Activated CD8-positive, alpha-beta T cell treated with anti-CD3 and anti-CD28 coated beads, Interleukin-2, amount 10 ng/mL, durations not matched to agents 7 days and 5 days (primary cell): ENCODE measurements around the gene ACSS3. TPM values are rescaled to one million over a fixed set of nuclear protein-coding genes. Genes with fewer than 3 reads are reported as not detected.

Experiments
- ATAC-seq: fragments of 150-1000 bp; cut with Tn5 transposase; one replicate; pipeline ENCODE4 v1.10.0; 2021; ENCODE audit warnings: moderate library complexity
- CTCF ChIA-PET: fragments of 350-600 bp; sonication (Branson Sonifier 250); formaldehyde crosslinking; loops from one replicate; lab custom pipeline; 2021; ENCODE audit warnings: antibody characterized with exemption; lab: Charles Lee
- POLR2A ChIA-PET: fragments of 350-600 bp; sonication (Branson Sonifier 250); formaldehyde crosslinking; loops from one replicate; lab custom pipeline; 2021; ENCODE audit warnings: antibody characterized with exemption; lab: Charles Lee
- DNase-seq: peaks from one replicate; pipeline ENCODE4 v3.0.0-alpha.2; 2020
- H3K27ac Mint-ChIP-seq: one replicate; pipeline ENCODE4 v1.8.0; 2021; ENCODE audit warnings: mild to moderate bottlenecking, mixed read lengths
- H3K27me3 Mint-ChIP-seq: one replicate; pipeline ENCODE4 v1.8.0; 2021; ENCODE audit warnings: low read depth, mixed read lengths
- H3K36me3 Mint-ChIP-seq: one replicate; pipeline ENCODE4 v1.8.0; 2021; ENCODE audit warnings: low read depth, mixed read lengths
- H3K4me1 Mint-ChIP-seq: one replicate; pipeline ENCODE4 v1.8.0; 2021; ENCODE audit warnings: low read depth, mixed read lengths
- H3K4me3 Mint-ChIP-seq: one replicate; pipeline ENCODE4 v1.8.0; 2021; ENCODE audit warnings: mild to moderate bottlenecking, mixed read lengths
- H3K9me3 Mint-ChIP-seq: one replicate; pipeline ENCODE4 v1.8.0; 2022; ENCODE audit warnings: mixed read lengths; ENCODE audit not compliant: insufficient read depth
- total RNA-seq, 2 experiments: library from RNA; stranded (reverse); gene quantifications; one replicate each; pipeline ENCODE4 v1.2.3, GENCODE V29; 2021

The ACSS3 gene
- total RNA-seq, 2 experiments from 2014 or later: not detected

DNA sequence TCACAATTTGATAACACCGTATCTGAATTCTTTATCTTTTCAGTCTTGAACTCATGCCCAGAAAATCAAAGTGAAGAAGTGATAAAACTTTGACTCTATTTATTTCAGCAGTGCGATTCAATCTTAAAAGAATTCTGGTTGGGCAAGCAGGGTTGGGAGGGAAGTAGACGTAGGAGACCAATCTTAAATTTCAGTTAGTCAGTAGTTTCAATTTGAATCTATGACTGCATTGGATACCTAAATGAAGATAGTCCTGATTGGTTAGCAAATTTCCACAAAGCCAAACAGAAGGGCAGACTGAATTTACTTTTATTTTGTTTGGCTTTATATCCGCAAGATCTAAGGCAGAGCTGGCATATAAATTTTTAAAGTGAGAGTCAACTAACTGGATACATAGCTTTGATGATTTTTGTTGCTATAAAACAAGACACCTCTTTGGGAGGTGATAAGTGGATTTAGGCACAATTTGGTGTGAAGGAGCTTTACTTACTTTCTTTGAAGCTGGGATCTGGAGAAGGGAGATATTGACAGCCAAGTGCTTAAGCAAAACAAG is 2.6 kb downstream of the ACSS3 start:
- Mint-ChIP-seq H3K4me1 (no peaks in the 10 kb centered on the region), H3K36me3 (no peaks in the 10 kb centered on the region), H3K27me3 (peaks cover 7% of the 10 kb centered on the region), H3K27ac (no peak overlapping the region), H3K9me3 (peaks cover 8% of the 10 kb centered on the region), H3K4me3 (no peak overlapping the region)
- DNase-seq: no peak
- ATAC-seq: no peak
- ChIA-PET CTCF (no interaction called here), POLR2A (no interaction called here)

DNA sequence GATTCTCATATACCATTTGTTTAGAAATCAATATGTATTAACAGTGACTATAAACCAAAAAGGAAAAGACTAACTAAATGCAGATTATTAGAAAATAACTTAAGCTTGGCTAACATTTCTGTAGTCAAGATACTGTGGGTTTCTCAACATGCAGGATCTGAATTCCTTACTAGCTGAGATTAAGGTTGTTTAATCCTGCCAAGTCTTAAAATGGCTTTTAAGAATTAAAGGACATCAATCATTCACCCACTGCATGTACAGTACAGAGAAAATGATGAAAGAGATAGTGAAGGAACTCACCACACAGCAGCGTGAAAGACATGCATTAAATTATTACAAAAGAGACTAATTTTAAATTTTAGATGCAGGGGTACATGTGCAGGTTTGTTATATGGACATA is 3.8 kb downstream of the ACSS3 start:
- ChIA-PET CTCF (no interaction called here), POLR2A (no interaction called here)
- peaks cover 5% of the 10 kb centered on the region for H3K9me3 Mint-ChIP-seq
- no peak overlapping the region for H3K27ac Mint-ChIP-seq
- DNase-seq: no peak
- no peaks in the 10 kb centered on the region for H3K36me3 Mint-ChIP-seq
- no peak for ATAC-seq
- no peak overlapping the region for H3K4me3 Mint-ChIP-seq
- H3K4me1 Mint-ChIP-seq: no peaks in the 10 kb centered on the region
- peaks cover 7% of the 10 kb centered on the region for H3K27me3 Mint-ChIP-seq

DNA sequence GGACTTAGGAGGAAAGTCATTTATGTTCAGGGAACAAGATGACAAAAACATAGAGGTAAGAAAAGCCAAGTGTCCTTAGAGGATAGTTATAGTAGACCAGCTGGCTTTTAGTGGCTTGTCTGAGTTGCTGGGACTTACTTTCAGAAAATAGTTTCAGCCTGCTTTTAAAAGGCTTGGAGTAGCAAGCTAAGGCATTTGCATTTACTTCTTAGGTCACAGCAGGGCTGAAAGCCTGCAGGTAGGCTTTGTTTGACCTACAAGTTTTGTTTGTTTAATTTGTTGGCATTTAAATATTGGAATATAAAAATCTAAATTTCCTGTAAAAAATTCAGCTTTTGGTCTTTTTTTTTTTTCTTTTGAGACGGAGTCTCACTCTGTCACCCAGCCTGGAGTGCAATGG is 5.1 kb downstream of the ACSS3 start:
- Mint-ChIP-seq H3K9me3 (no peaks in the 10 kb centered on the region), H3K27me3 (peaks cover 2% of the 10 kb centered on the region), H3K36me3 (no peaks in the 10 kb centered on the region), H3K4me1 (no peaks in the 10 kb centered on the region), H3K27ac (no peak overlapping the region), H3K4me3 (no peak overlapping the region)
- CTCF ChIA-PET: no interaction called here
- ATAC-seq: no peak
- POLR2A ChIA-PET: no interaction called here
- DNase-seq: no peak

DNA sequence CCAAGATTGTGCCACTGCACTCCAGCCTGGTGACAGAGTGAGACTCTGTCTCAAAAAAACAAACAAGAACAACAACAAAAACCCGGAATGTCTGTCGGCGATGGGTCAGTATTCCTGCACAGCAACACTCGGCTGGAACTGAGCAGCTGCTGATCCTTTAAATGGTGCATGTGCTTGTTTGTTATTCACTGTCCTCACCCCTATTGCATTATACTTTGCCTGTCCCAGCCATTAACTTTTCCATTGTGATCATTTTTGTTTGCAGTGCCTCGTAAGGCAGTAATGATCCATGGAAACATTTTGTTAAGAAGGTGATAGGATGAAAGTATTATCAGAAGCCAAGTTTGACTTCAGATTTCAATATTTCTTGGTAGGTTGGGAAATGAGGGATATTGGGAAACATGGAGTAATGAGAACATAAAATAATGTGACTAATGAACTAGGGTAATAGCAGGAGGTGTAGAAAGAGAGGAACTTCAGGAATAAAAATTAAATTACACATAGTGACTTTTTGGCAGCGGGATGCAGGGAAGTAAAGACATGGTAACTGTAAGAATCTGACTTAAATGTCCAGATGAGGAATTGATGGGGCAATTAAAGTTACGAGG is 6.1 kb downstream of the ACSS3 start:
- no peak overlapping the region for H3K27ac Mint-ChIP-seq
- POLR2A ChIA-PET: no interaction called here
- no peak for ATAC-seq
- H3K4me1 Mint-ChIP-seq: no peaks in the 10 kb centered on the region
- peaks cover 2% of the 10 kb centered on the region for H3K27me3 Mint-ChIP-seq
- H3K9me3 Mint-ChIP-seq: no peaks in the 10 kb centered on the region
- H3K4me3 Mint-ChIP-seq: no peak overlapping the region
- CTCF ChIA-PET: no interaction called here
- DNase-seq: no peak
- no peaks in the 10 kb centered on the region for H3K36me3 Mint-ChIP-seq

DNA sequence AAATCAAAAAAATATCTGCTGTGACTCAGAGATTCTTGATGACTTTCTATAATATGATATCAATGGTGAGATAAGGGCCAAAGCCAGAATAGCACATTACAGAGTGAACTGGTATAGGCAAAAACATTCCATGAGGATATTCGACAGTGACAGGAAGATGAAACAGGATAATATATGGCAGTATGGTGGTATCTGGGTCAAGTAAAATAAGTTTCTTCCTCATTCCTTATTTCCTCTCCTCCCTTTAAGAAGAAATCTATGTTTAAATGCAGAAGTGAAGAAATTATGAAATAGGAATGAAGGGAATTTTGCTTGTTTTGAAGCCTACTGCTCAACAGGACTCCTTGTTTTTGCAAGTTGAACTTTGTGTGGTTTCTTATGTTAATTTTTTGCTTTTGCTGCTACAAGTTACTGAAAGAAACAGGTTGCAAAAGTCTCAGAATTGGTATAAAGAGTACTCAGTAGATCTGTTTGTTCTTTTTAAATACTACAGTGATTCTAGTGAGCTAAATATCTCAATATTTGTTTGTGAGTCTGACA is 7.0 kb downstream of the ACSS3 start:
- Mint-ChIP-seq H3K36me3 (no peaks in the 10 kb centered on the region), H3K27me3 (no peaks in the 10 kb centered on the region), H3K27ac (no peak overlapping the region), H3K4me1 (no peaks in the 10 kb centered on the region), H3K9me3 (no peaks in the 10 kb centered on the region), H3K4me3 (no peak overlapping the region)
- ATAC-seq: no peak
- DNase-seq: no peak
- ChIA-PET CTCF (no interaction called here), POLR2A (no interaction called here)

DNA sequence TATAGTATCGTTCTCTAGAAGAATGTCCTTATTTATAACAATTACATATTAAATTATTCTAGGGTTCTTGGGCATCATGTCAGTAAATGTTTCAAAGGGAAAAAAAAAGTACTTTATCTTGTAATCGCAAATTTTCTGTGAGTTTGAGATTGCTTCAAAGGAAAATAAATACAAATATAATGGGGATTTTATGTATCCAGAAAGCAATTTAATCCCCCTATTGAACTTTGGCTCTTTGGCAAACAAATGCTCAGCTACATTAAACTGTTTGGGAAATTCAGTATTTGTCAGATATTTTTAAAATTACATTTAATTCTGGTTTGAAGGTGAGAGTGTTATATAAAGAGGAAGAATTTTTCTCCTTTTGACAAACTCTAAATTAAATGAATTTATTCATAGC is 8.0 kb downstream of the ACSS3 start:
- no peaks in the 10 kb centered on the region for H3K36me3 Mint-ChIP-seq
- no peak for ATAC-seq
- no peak overlapping the region for H3K4me3 Mint-ChIP-seq
- DNase-seq: no peak
- no peaks in the 10 kb centered on the region for H3K9me3 Mint-ChIP-seq
- POLR2A ChIA-PET: no interaction called here
- CTCF ChIA-PET: no interaction called here
- no peak overlapping the region for H3K27ac Mint-ChIP-seq
- no peaks in the 10 kb centered on the region for H3K4me1 Mint-ChIP-seq
- H3K27me3 Mint-ChIP-seq: no peaks in the 10 kb centered on the region

DNA sequence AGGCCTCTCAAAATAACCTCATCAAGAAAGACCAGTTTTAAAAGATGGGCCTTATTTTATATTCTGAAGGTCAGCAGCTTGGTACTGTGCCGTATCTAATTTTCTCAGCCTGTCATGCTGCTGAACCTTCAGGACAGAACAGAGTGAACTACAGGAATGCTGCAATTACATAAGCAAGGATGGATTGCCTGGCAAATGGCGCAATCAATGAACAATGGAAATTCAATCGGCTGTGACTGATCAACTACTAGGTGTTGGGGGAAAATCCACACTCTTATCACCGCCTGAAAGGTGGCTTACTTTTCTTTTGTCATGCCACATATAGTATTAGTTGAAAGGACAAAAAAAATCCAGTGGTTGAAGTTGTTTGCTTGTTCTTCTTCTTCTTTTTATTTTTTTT is 8.5 kb downstream of the ACSS3 start:
- no peak overlapping the region for H3K4me3 Mint-ChIP-seq
- no peaks in the 10 kb centered on the region for H3K9me3 Mint-ChIP-seq
- no peaks in the 10 kb centered on the region for H3K27me3 Mint-ChIP-seq
- no peaks in the 10 kb centered on the region for H3K4me1 Mint-ChIP-seq
- CTCF ChIA-PET: no interaction called here
- DNase-seq: no peak
- ATAC-seq: no peak
- no peaks in the 10 kb centered on the region for H3K36me3 Mint-ChIP-seq
- no peak overlapping the region for H3K27ac Mint-ChIP-seq
- POLR2A ChIA-PET: no interaction called here

DNA sequence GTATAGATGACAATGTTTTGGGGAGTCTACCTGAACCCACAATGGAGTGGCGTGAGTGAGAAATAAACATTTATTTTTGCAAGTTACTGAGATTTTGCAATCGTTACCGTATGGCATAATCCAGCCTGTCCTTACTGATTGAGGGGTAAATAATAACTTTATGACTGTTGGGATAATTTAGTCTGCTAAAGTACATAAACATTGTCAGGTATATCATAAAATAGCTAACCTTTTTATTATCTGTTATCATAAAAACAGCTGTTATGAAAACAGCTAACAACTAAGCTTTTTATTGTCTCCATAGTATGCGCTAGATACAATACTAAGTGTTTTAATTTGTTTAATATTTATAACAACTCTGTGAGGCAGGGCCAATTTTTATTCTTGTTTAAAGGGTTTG is 10.3 kb downstream of the ACSS3 start:
- Mint-ChIP-seq H3K4me1 (no peaks in the 10 kb centered on the region), H3K4me3 (no peak overlapping the region), H3K27me3 (no peaks in the 10 kb centered on the region), H3K27ac (no peak overlapping the region), H3K9me3 (no peaks in the 10 kb centered on the region), H3K36me3 (no peaks in the 10 kb centered on the region)
- ChIA-PET POLR2A (no interaction called here), CTCF (no interaction called here)
- ATAC-seq (no peak), DNase-seq (no peak)

DNA sequence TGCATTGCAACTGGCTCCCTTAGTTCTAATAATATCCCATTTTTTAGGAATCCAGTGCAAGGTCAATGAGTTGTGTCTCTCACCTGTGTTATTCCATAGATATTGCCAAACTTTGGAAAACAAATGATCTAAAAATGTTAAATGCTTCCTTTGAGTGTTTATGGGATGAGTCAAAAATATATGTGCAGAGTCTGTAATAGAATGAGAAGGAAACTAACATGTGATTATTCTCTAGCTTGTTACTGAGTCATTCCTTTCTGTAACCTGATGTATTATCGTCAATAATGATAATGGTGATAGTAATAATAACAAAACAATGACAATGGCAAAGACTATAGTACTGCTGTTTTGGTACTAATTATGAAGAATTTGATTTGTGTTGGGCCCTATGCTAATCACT is 11.5 kb downstream of the ACSS3 start:
- H3K27ac Mint-ChIP-seq: no peak overlapping the region
- DNase-seq (no peak), ATAC-seq (no peak)
- H3K4me3 Mint-ChIP-seq: no peak overlapping the region
- ChIA-PET CTCF (no interaction called here), POLR2A (no interaction called here)
- H3K4me1 Mint-ChIP-seq: no peaks in the 10 kb centered on the region
- H3K9me3 Mint-ChIP-seq: no peaks in the 10 kb centered on the region
- H3K36me3 Mint-ChIP-seq: no peaks in the 10 kb centered on the region
- no peaks in the 10 kb centered on the region for H3K27me3 Mint-ChIP-seq

DNA sequence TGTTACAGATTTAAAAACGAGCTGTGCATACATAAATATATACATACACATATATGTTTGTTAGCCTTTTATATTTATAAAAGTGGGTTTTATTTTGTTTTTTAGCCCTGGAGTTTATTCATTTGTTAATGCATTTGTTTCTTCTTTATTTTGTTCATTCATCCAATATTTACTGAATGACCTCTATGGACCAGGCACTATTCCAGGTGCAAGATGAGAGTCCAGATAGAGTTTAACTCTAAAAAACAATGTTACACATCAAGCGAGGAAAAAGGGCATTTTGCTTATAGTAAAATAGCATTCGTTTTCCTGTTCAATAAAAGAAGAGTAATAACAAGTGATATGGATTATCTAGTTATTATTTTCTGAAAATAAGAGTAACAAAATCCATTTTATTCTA is 14.2 kb downstream of the ACSS3 start:
- no peak for ATAC-seq
- no peaks in the 10 kb centered on the region for H3K27me3 Mint-ChIP-seq
- H3K36me3 Mint-ChIP-seq: no peaks in the 10 kb centered on the region
- no peak overlapping the region for H3K27ac Mint-ChIP-seq
- H3K9me3 Mint-ChIP-seq: no peaks in the 10 kb centered on the region
- DNase-seq: no peak
- CTCF ChIA-PET: no interaction called here
- POLR2A ChIA-PET: no interaction called here
- no peaks in the 10 kb centered on the region for H3K4me1 Mint-ChIP-seq
- H3K4me3 Mint-ChIP-seq: no peak overlapping the region

DNA sequence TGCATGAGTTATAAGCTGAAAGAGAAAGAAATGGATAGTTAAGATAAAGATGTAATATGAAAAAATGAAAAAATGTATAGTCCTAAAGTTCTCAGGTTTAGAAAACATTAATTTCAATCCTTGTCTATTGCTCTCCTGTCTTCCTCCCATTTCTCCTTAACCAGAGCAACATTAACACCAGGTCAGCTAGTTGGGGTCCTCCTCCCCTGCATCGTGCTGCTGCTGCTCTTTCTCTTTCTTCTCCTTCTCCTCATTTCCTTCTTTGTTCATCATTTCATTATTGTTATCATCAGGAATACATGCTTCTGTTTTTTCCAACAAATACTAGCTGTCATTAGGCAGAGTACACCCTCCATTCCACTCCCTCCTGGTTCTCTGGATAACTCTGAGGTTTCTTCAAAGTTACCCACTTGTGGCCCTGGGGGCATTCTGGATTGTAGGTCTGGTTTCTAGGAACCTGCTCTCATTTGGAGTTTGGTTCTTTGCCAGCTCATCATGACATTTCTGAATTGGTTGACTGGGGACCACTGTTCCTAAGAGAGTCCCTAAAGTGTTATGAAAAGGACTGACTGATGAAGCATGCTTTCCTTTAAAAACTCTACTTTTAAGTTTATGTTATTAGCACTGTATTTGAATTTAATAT is 17.0 kb downstream of the ACSS3 start:
- H3K4me1 Mint-ChIP-seq: no peaks in the 10 kb centered on the region
- no peak for DNase-seq
- no peak overlapping the region for H3K4me3 Mint-ChIP-seq
- no peak overlapping the region for H3K27ac Mint-ChIP-seq
- POLR2A ChIA-PET: no interaction called here
- peaks cover 7% of the 10 kb centered on the region for H3K9me3 Mint-ChIP-seq
- H3K27me3 Mint-ChIP-seq: no peaks in the 10 kb centered on the region
- CTCF ChIA-PET: no interaction called here
- ATAC-seq: no peak
- no peaks in the 10 kb centered on the region for H3K36me3 Mint-ChIP-seq

DNA sequence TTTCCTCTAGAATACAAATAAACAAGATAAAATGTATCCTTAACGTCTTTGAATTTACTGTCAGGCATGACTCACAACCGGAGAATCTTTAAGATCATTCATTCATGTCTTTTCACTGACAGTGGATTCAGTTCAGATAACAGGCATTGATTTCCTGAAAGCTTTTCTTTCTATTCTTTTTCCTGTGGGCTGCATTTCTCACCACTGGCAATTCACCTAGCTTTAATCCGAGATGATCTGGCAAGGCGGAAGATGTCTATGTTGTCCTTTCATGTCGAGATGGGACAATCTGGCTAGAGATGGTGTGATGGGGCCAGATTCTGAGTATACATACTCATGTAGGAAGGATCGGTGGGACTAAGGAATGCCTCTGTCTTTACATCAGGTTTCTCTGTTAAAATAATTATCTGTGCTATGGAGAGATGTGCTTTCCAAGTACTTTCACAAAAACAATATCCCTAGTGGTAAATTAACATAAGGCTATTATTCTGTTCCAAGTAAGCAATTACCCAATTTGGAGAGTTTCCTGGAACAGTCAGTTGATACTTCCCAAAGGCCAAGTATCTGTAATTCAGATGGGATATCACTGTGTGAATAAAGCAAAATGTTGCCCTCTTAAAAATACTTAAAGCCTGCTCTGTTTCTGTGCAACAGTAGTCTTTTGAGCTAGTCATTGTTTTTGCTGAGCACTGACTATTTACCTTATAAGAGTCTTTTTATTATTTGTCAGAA is 17.8 kb downstream of the ACSS3 start:
- H3K4me3 Mint-ChIP-seq: no peak overlapping the region
- DNase-seq (no peak), ATAC-seq (no peak)
- H3K36me3 Mint-ChIP-seq: no peaks in the 10 kb centered on the region
- no peaks in the 10 kb centered on the region for H3K27me3 Mint-ChIP-seq
- CTCF ChIA-PET: no interaction called here
- H3K9me3 Mint-ChIP-seq: peaks cover 7% of the 10 kb centered on the region
- H3K27ac Mint-ChIP-seq: no peak overlapping the region
- POLR2A ChIA-PET: no interaction called here
- H3K4me1 Mint-ChIP-seq: no peaks in the 10 kb centered on the region
